ENCODE results near the gene HAO1.

GRCh38 chr20:7903429-7903828 lies 36.8 kb downstream of the HAO1 start:
- TF ChIP-seq CTCF (IDR thresholded peaks at IDR 0.05; ENCODE audit: low read length) (no peak), EZH2phosphoT487 (IDR thresholded peaks at IDR 0.05; ENCODE audit: low read length) (no peak), EZH2 (optimal IDR thresholded peaks at IDR 0.05; ENCODE audit: low read depth, low read length) (no peak)

Measured in MM.1S (cell line).